WTC11 (cell line): ENCODE results near the gene CNTNAP2. TPM values are rescaled to one million over a fixed set of nuclear protein-coding genes. Genes with fewer than 3 reads are reported as not detected.

Experiments used
- ATAC-seq: fragments of 200-7000 bp; cut with Tn5 transposase; 2 replicates; pipeline ENCODE4 v1.10.0; 2021; ENCODE audit warnings: mild to moderate bottlenecking, moderate library complexity
- CTCF ChIA-PET: fragments of 300-600 bp; sonication (Branson Sonifier 250); formaldehyde crosslinking; loops from one replicate; lab custom pipeline; 2021; ENCODE audit warnings: antibody characterized with exemption; lab: Charles Lee
- POLR2A ChIA-PET: fragments of 350-600 bp; sonication (Branson Sonifier 250); formaldehyde crosslinking; loops from one replicate; lab custom pipeline; 2021; ENCODE audit warnings: antibody characterized with exemption; lab: Charles Lee
- DNase-seq: peaks from one replicate; pipeline ENCODE4 v3.0.0; 2021; ENCODE audit warnings: low spot score
- H3K27ac Mint-ChIP-seq: 2 replicates; pipeline ENCODE4 v1.8.0; 2021; ENCODE audit warnings: mixed read lengths
- H3K27me3 Mint-ChIP-seq: 2 replicates; pipeline ENCODE4 v1.8.0; 2021; ENCODE audit warnings: low read depth, mild to moderate bottlenecking, moderate library complexity, mixed read lengths
- H3K36me3 Mint-ChIP-seq: 2 replicates; pipeline ENCODE4 v1.8.0; 2021; ENCODE audit warnings: mixed read lengths
- H3K4me1 Mint-ChIP-seq: 2 replicates; pipeline ENCODE4 v1.8.0; 2022; ENCODE audit warnings: mixed read lengths
- H3K4me3 Mint-ChIP-seq: 2 replicates; pipeline ENCODE4 v1.8.0; 2021; ENCODE audit warnings: mild to moderate bottlenecking, moderate library complexity, mixed read lengths
- H3K9me3 Mint-ChIP-seq: 2 replicates; pipeline ENCODE4 v1.8.0; 2021; ENCODE audit warnings: mixed read lengths
- CREB1 ChIP-seq: sonication (generic); formaldehyde crosslinking; IDR thresholded peaks from 2 replicates; pipeline ENCODE4 v1.8.0; 2023; ENCODE audit warnings: mild to moderate bottlenecking, missing genetic modification reagents
- ELF4 ChIP-seq: sonication (generic); formaldehyde crosslinking; IDR thresholded peaks from 2 replicates; pipeline ENCODE4 v1.8.1; 2022; ENCODE audit warnings: low read depth, mild to moderate bottlenecking, moderate library complexity, missing genetic modification reagents
- GABPB1 ChIP-seq: sonication (generic); formaldehyde crosslinking; IDR thresholded peaks from 2 replicates; pipeline ENCODE4 v1.8.1; 2023; ENCODE audit warnings: mild to moderate bottlenecking, missing genetic modification reagents
- GRHL2 ChIP-seq: fragments of 250-450 bp; sonication (Bioruptor Pico); IDR thresholded peaks from 2 replicates; pipeline ENCODE4 v1.8.0; 2022; ENCODE audit warnings: mild to moderate bottlenecking, moderate library complexity; ENCODE audit not compliant: insufficient replicate concordance, severe bottlenecking
- GTF2I ChIP-seq: fragments of 250-450 bp; sonication (Bioruptor Pico); conservative IDR thresholded peaks from 2 replicates; pipeline ENCODE4 v1.4.0; 2021; ENCODE audit warnings: mild to moderate bottlenecking
- HMGA2 ChIP-seq: fragments of 250-450 bp; sonication (Bioruptor Pico); IDR thresholded peaks from 2 replicates; pipeline ENCODE4 v1.4.0; 2021; ENCODE audit warnings: mild to moderate bottlenecking, moderate library complexity
- JUN ChIP-seq: sonication (generic); formaldehyde crosslinking; IDR thresholded peaks from 2 replicates; pipeline ENCODE4 v1.8.0; 2023; ENCODE audit warnings: mild to moderate bottlenecking, missing genetic modification reagents
- MAX ChIP-seq: sonication (generic); formaldehyde crosslinking; IDR thresholded peaks from 2 replicates; pipeline ENCODE4 v1.8.0; 2022; ENCODE audit warnings: mild to moderate bottlenecking, missing genetic modification reagents
- MXD4 ChIP-seq: fragments of 250-450 bp; sonication (Bioruptor Pico); IDR thresholded peaks from 2 replicates; pipeline ENCODE4 v1.8.0; 2021; ENCODE audit warnings: mild to moderate bottlenecking, moderate library complexity, borderline replicate concordance
- RELA ChIP-seq: sonication (generic); formaldehyde crosslinking; IDR thresholded peaks from 2 replicates; pipeline ENCODE4 v1.8.1; 2022; ENCODE audit warnings: missing genetic modification reagents, mild to moderate bottlenecking, borderline replicate concordance
- SOX15 ChIP-seq: fragments of 250-450 bp; sonication (Bioruptor Pico); IDR thresholded peaks from 2 replicates; pipeline ENCODE4 v1.9.0; 2021; ENCODE audit warnings: mild to moderate bottlenecking
- SP1 ChIP-seq: sonication (generic); formaldehyde crosslinking; conservative IDR thresholded peaks from 2 replicates; pipeline ENCODE4 v1.8.1; 2022; ENCODE audit warnings: missing genetic modification reagents
- ZNF121 ChIP-seq: sonication (generic); formaldehyde crosslinking; IDR thresholded peaks from 2 replicates; pipeline ENCODE4 v1.8.0; 2023; ENCODE audit warnings: missing genetic modification reagents
- ZNF219 ChIP-seq: sonication (generic); formaldehyde crosslinking; IDR thresholded peaks from 2 replicates; pipeline ENCODE4 v1.8.0; 2023; ENCODE audit warnings: missing genetic modification reagents, mild to moderate bottlenecking, borderline replicate concordance
- ZNF281 ChIP-seq: sonication (generic); formaldehyde crosslinking; IDR thresholded peaks from 2 replicates; pipeline ENCODE4 v1.8.0; 2023; ENCODE audit warnings: mild to moderate bottlenecking, missing genetic modification reagents
- ZNF532 ChIP-seq: fragments of 250-450 bp; sonication (Bioruptor Pico); IDR thresholded peaks from 2 replicates; pipeline ENCODE4 v1.9.0; 2021; ENCODE audit warnings: mild to moderate bottlenecking, borderline replicate concordance
- total RNA-seq: library from RNA; stranded (reverse); gene quantifications from 3 replicates; pipeline ENCODE4 v1.2.3, GENCODE V29; 2021
- TF ChIP-seq, protein P1 (sequence below): sonication (generic); formaldehyde crosslinking; IDR thresholded peaks from 2 replicates; pipeline ENCODE4 v1.8.1; 2022; ENCODE audit warnings: low read depth, missing genetic modification reagents, borderline replicate concordance
- TF ChIP-seq, protein P2 (sequence below): fragments of 250-450 bp; sonication (Bioruptor Pico); IDR thresholded peaks from 2 replicates; pipeline ENCODE4 v1.9.0; 2021; ENCODE audit warnings: mild to moderate bottlenecking

Gene CNTNAP2
- total RNA-seq, 1 experiment from 2014 or later = 63.8 TPM

- no peak for ATAC-seq
- H3K4me1 Mint-ChIP-seq = peaks cover 6% of the 10 kb centered on the region
- DNase-seq = no peak
- no peak overlapping the region for H3K4me3 Mint-ChIP-seq
- H3K27me3 Mint-ChIP-seq = no peaks in the 10 kb centered on the region; the same call in 1 of the 2 replicates
- CTCF ChIA-PET = no interaction called here
- TF ChIP-seq ZNF281 (CRISPR knock-in tag) (no peak), CREB1 (CRISPR knock-in tag) (no peak)
- TF ChIP-seq, protein P1, sequence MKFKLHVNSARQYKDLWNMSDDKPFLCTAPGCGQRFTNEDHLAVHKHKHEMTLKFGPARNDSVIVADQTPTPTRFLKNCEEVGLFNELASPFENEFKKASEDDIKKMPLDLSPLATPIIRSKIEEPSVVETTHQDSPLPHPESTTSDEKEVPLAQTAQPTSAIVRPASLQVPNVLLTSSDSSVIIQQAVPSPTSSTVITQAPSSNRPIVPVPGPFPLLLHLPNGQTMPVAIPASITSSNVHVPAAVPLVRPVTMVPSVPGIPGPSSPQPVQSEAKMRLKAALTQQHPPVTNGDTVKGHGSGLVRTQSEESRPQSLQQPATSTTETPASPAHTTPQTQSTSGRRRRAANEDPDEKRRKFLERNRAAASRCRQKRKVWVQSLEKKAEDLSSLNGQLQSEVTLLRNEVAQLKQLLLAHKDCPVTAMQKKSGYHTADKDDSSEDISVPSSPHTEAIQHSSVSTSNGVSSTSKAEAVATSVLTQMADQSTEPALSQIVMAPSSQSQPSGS (CRISPR knock-in tag) = no peak
- H3K9me3 Mint-ChIP-seq = peaks cover 12% of the 10 kb centered on the region
- H3K27ac Mint-ChIP-seq = no peak overlapping the region
- POLR2A ChIA-PET = no interaction called here
- H3K36me3 Mint-ChIP-seq = no peaks in the 10 kb centered on the region
Observed at GRCh38 chr7:147276106-147276505, 1159.5 kb downstream of the CNTNAP2 start.

DNA sequence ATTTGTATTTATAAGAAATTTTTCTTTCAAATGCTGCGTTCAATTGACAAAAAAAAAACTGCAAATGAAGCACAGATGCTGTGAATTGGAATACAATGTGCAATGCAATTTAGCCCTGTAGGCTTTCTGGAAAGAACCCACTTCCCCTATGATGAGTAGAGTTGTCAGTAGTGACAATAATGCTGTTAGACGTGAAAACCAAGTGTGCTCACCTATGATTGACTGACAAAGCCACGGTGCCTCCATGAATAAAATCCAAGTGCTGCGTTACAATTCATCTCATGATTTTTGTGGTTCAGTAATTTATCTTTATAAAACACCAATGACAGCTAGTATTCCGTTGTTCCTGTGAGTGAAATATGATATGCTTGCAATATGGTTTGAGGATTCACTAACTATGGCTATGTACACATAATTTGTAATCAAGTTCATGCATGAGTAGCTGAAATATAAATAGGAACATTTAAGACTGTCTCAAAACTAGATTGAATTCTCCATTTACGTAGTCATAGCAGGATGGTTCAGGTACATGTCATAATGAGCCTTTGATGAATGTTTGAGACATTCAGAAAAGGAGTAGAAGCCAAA, 1160.3 kb downstream of the CNTNAP2 start:
- peaks cover 6% of the 10 kb centered on the region for H3K4me1 Mint-ChIP-seq

More for the DNA sequence above, 1160.3 kb downstream of the CNTNAP2 start:
- ChIA-PET POLR2A (no interaction called here), CTCF (no interaction called here)
- H3K9me3 Mint-ChIP-seq = peaks cover 12% of the 10 kb centered on the region
- no peak for TF ChIP-seq JUN (CRISPR knock-in tag)
- no peak for TF ChIP-seq ZNF121
- TF ChIP-seq CREB1 (CRISPR knock-in tag) = no peak
- TF ChIP-seq GABPB1 (CRISPR knock-in tag) = no peak
- TF ChIP-seq, protein P2, sequence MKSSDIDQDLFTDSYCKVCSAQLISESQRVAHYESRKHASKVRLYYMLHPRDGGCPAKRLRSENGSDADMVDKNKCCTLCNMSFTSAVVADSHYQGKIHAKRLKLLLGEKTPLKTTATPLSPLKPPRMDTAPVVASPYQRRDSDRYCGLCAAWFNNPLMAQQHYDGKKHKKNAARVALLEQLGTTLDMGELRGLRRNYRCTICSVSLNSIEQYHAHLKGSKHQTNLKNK (CRISPR knock-in tag) = no peak
- no peak for TF ChIP-seq ELF4 (CRISPR knock-in tag)
- TF ChIP-seq ZNF219 = no peak
- no peak for TF ChIP-seq GRHL2 (CRISPR knock-in tag)
- no peak for TF ChIP-seq MAX (CRISPR knock-in tag)
- no peak for TF ChIP-seq SOX15 (CRISPR knock-in tag)
- TF ChIP-seq, protein P1 (CRISPR knock-in tag) = no peak
- no peak for TF ChIP-seq MXD4 (CRISPR knock-in tag)
- no peak for TF ChIP-seq GTF2I (CRISPR knock-in tag)
- no peak for TF ChIP-seq HMGA2 (CRISPR knock-in tag)
- TF ChIP-seq ZNF532 (CRISPR knock-in tag) = no peak
- TF ChIP-seq SP1 (CRISPR knock-in tag) = no peak
- TF ChIP-seq RELA = no peak
- H3K27me3 Mint-ChIP-seq = no peaks in the 10 kb centered on the region; the same call in 1 of the 2 replicates
- no peak overlapping the region for H3K27ac Mint-ChIP-seq
- no peaks in the 10 kb centered on the region for H3K36me3 Mint-ChIP-seq
- no peak for ATAC-seq
- H3K4me3 Mint-ChIP-seq = no peak overlapping the region
- DNase-seq = no peak
